Body of pancreas (tissue), 4 donors: Measurements from ENCODE around the gene RAB20.

Source experiments
- CTCF ChIP-seq, 7 experiments: fragments of 450-650 bp in 4 of 7; fragments of 200-600 bp in 3 of 7; sonication (generic) in 3 of 7; IDR thresholded peaks; one replicate each; pipeline ENCODE4 v1.5.1; 2016 to 2019; ENCODE audit warnings: antibody characterized with exemption in 7 of 7
- POLR2A ChIP-seq, 3 donors: fragments of 450-650 bp; IDR thresholded peaks; one replicate each; pipeline ENCODE4 v1.6.1; 2016; ENCODE audit warnings: antibody characterized with exemption in 3 of 3, mild to moderate bottlenecking in 2 of 3

GRCh38 chr13:110566171-110566570 lies 4.6 kb upstream of the RAB20 start:
- TF ChIP-seq CTCF (IDR thresholded peaks at IDR 0.05), result no peak
- no peak for TF ChIP-seq POLR2A (IDR thresholded peaks at IDR 0.05)
